ENCODE measurements around the gene IL4I1. TPM values are rescaled to one million over a fixed set of nuclear protein-coding genes. Genes with fewer than 3 reads are reported as not detected.

Gene IL4I1
- total RNA-seq, 1 donor from 2014 or later = 42.3 TPM

GRCh38 chr19:49860336-49861102 lies 36.2 kb downstream of the IL4I1 start:
- DNase-seq (ENCODE audit: low spot score) = no peak
- intact Hi-C loops (cut with micrococcal nuclease) = no loop called here
- H3K4me1 Mint-ChIP-seq (ENCODE audit: low read depth) = peaks cover 4% of the 10 kb centered on the region
- H3K4me3 Mint-ChIP-seq (ENCODE audit: low read depth) = no peak overlapping the region
- H3K27me3 Mint-ChIP-seq (ENCODE audit: low read depth) = no peaks in the 10 kb centered on the region
- H3K36me3 Mint-ChIP-seq (ENCODE audit: low read depth) = peaks cover 52% of the 10 kb centered on the region
- no peaks in the 10 kb centered on the region for H3K9me3 Mint-ChIP-seq
- no peak overlapping the region for H3K27ac Mint-ChIP-seq

GRCh38 chr19:49859682-49860335 lies 36.9 kb downstream of the IL4I1 start:
- Mint-ChIP-seq H3K36me3 (ENCODE audit: low read depth) (peaks cover 50% of the 10 kb centered on the region), H3K27ac (no peak overlapping the region), H3K27me3 (ENCODE audit: low read depth) (no peaks in the 10 kb centered on the region), H3K4me3 (ENCODE audit: low read depth) (no peak overlapping the region), H3K4me1 (ENCODE audit: low read depth) (peaks cover 2% of the 10 kb centered on the region), H3K9me3 (no peaks in the 10 kb centered on the region)
- no peak for DNase-seq (ENCODE audit: low spot score)
- intact Hi-C loops (cut with micrococcal nuclease) = no loop called here

DNA sequence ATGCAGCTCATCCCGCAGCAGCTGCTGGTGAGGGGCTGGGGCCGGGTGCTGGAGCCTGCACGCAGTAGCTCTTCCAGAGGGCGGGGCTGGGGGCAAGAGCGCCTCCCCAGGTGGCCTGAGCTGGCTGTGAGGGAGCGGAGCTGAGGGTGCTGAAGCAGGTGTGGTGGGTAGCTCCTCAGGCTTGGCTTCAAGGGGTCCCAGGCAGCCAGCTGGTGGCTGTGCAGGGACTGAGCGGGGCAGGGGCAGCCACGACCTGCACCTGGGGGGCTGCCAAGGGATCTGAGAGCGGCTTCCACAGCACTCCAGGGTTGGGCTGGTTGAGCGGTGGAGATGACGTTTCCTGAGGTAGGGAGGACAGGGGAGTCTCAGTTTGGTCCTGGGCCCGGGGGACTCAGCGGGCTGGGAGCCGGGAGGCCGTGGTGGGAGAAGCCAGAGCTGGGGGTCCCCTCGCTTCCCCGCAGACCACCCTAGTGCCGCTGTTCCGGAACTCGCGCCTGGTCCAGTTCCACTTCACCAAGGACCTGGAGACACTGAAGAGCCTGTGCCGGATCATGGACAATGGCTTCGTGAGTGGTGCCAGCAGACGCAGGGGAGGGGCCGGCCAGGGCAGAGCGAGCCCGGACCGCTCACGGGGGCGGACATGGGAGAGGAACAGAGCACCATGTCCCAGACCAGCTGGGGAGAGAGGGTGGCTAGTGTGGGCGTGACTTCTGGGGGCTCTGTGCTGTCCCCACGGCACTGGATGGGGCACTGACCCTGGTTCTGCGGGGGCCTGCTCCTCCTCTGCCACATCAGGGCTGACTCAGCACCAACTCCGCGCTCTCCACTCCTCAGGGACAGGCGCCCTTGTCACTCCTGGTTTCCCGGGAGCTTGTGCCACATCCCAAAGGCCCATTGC lies 38.4 kb downstream of the IL4I1 start:
- Mint-ChIP-seq H3K9me3 (no peaks in the 10 kb centered on the region), H3K36me3 (ENCODE audit: low read depth) (peaks cover 37% of the 10 kb centered on the region), H3K27me3 (ENCODE audit: low read depth) (no peaks in the 10 kb centered on the region), H3K4me1 (ENCODE audit: low read depth) (peaks cover 3% of the 10 kb centered on the region), H3K27ac (no peak overlapping the region), H3K4me3 (ENCODE audit: low read depth) (no peak overlapping the region)
- no peak for DNase-seq (ENCODE audit: low spot score)
- intact Hi-C loops (cut with micrococcal nuclease) = no loop called here

DNA sequence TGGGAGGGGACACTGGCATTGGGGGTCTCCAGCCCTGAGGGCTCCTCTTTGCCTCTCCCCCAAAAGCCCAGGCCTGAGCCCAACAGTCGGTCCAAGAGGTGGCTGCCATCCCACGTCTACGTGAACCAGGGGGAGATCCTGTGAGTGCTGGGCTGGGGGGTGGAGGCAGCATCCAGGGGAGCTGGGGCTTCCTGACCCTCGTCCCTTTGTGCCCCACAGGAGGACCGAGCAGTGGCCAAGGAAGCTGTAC lies 38.9 kb downstream of the IL4I1 start:
- intact Hi-C loops (cut with micrococcal nuclease) = no loop called here
- H3K27ac Mint-ChIP-seq = no peak overlapping the region
- peaks cover 36% of the 10 kb centered on the region for H3K36me3 Mint-ChIP-seq (ENCODE audit: low read depth)

DNA sequence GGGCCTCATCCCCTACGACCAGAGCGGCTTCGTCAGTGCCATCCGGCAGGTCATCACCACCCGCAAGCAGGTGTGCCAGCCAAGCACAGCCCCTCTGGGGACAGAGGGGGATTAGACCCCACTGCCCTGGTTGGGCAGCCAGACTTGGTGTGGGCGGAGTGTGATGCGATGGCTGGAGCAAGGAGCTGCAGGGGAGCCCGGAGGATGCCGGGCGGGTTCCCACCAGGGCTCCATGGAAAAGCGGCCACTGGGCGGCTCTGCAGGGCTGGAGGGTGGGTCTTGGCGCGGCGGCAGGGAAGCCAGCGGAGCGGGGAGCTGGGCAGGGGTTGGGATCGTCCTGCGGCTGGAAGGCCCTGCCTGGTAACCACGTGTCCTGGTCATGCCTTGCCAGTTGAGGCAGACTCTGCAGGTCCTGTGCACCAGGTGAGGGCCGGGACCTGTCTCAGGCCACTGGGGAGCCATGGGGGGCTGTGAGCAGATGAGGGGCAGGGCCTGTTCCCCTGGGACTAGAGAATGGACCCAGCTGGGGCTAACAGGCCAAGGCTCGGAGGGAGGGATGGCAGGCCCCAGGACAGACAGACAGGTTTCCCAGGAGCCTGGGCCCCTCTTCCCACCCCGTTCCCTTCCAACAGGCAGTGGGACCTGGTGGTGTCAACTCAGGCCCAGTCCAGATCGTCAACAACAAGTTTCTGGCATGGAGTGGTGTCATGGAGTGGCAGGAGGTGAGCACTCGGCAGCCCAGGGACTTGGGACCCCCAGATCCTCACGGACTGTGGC lies 39.4 kb downstream of the IL4I1 start:
- Mint-ChIP-seq H3K4me1 (ENCODE audit: low read depth) (peaks cover 11% of the 10 kb centered on the region), H3K9me3 (no peaks in the 10 kb centered on the region), H3K27ac (no peak overlapping the region), H3K27me3 (ENCODE audit: low read depth) (no peaks in the 10 kb centered on the region), H3K4me3 (ENCODE audit: low read depth) (no peak overlapping the region), H3K36me3 (ENCODE audit: low read depth) (peaks cover 38% of the 10 kb centered on the region)
- intact Hi-C loops (cut with micrococcal nuclease) = no loop called here
- no peak for DNase-seq (ENCODE audit: low spot score)

More for the DNA sequence above, 38.9 kb downstream of the IL4I1 start:
- no peak for DNase-seq (ENCODE audit: low spot score)
- Mint-ChIP-seq H3K27me3 (ENCODE audit: low read depth) (no peaks in the 10 kb centered on the region), H3K4me3 (ENCODE audit: low read depth) (no peak overlapping the region), H3K9me3 (no peaks in the 10 kb centered on the region), H3K4me1 (ENCODE audit: low read depth) (peaks cover 6% of the 10 kb centered on the region)

DNA sequence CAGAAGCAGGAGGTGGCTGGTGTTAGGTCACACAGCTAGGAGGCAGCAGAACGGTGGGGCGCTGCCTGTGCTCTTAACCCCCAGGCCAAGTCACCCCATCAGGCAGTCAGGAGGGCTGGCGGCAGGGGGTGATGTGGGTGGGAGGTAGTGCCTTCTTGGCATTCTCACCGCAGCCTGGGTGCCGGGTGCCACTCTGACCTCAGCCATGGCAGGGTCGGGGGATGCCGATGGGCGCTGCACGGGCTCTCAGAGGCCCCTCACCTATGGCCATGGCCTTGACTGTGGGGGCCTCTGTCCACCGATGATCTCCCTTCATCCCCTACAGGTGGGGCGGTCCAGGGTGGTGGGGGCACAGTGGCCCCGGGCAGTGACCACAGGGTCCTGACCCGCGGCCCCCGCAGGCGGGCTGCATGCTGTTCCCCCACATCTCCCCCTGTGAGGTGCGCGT lies 40.1 kb downstream of the IL4I1 start:
- DNase-seq (ENCODE audit: low spot score) = no peak
- peaks cover 34% of the 10 kb centered on the region for H3K36me3 Mint-ChIP-seq (ENCODE audit: low read depth)
- intact Hi-C loops (cut with micrococcal nuclease) = no loop called here
- no peak overlapping the region for H3K27ac Mint-ChIP-seq
- H3K9me3 Mint-ChIP-seq = no peaks in the 10 kb centered on the region
- no peaks in the 10 kb centered on the region for H3K27me3 Mint-ChIP-seq (ENCODE audit: low read depth)
- H3K4me1 Mint-ChIP-seq (ENCODE audit: low read depth) = peaks cover 14% of the 10 kb centered on the region
- no peak overlapping the region for H3K4me3 Mint-ChIP-seq (ENCODE audit: low read depth)

DNA sequence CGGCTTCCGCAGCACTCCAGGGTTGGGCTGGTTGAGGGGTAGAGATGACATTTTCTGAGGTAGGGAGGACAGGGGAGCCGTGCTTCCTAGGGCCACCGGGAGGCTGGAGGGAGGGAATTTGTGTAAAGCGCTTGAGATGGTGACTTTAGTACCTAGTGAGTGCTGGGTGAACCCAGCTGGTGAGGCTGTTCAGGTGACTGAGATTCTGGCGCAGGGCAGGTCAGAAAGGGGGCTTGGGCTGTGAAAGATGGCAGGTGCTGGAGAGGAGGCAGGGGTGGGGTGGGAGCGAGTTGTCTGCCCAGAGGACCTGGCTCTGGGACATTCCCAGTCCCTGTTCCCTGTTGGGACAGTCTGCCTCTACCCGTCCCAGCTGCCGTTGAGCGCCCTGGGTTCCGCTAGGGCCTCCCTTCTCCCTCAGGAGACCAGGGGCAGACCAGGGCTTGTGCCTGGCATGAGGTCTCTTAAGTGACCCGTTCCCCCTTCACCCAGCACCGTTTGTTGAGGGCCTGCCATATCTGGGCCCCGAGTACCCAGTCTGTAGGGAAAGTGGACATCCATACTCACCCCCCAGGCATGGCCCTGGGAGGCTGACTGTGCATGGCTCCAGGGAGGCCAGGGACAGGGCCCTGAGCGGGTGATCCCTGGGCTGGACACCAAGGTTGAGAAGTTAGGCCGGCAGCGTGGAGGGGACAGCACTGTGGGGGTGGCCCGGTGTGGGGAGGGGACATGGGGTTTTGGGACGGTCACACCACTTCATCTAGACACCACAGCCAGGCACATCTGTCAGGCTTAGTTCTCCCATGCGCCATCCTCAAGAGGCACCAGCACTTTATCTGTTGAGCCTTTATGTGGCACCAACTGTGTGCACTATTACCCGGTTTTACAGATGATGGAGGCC lies 40.8 kb downstream of the IL4I1 start:
- Mint-ChIP-seq H3K27ac (no peak overlapping the region), H3K36me3 (ENCODE audit: low read depth) (peaks cover 28% of the 10 kb centered on the region), H3K4me3 (ENCODE audit: low read depth) (no peak overlapping the region), H3K9me3 (no peaks in the 10 kb centered on the region), H3K4me1 (ENCODE audit: low read depth) (peaks cover 14% of the 10 kb centered on the region), H3K27me3 (ENCODE audit: low read depth) (no peaks in the 10 kb centered on the region)
- intact Hi-C loops (cut with micrococcal nuclease) = no loop called here
- DNase-seq (ENCODE audit: low spot score) = no peak

DNA sequence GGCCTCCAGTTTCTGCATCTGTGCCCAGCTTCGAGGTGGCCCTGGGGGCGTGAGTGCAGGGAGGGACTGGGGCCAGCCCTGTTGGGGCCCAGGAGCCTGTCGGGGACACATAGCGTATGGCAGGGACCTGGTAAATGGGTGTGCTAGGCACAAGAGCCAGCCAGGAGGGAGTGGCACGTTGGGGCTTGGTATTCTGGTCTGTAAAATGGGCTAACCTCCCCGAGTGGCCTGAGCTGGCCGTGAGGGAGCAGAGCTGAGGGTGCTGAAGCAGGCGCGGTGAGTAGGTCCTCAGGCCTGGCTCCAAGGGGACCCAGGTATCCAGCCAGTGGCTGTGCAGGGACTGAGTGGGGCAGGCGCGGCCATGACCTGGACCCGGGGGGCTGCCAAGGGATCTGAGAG lies 41.4 kb downstream of the IL4I1 start:
- Mint-ChIP-seq H3K9me3 (no peaks in the 10 kb centered on the region), H3K4me3 (ENCODE audit: low read depth) (no peak overlapping the region), H3K4me1 (ENCODE audit: low read depth) (peaks cover 14% of the 10 kb centered on the region), H3K36me3 (ENCODE audit: low read depth) (peaks cover 22% of the 10 kb centered on the region), H3K27ac (no peak overlapping the region), H3K27me3 (ENCODE audit: low read depth) (no peaks in the 10 kb centered on the region)
- DNase-seq (ENCODE audit: low spot score) = no peak
- intact Hi-C loops (cut with micrococcal nuclease) = no loop called here

DNA sequence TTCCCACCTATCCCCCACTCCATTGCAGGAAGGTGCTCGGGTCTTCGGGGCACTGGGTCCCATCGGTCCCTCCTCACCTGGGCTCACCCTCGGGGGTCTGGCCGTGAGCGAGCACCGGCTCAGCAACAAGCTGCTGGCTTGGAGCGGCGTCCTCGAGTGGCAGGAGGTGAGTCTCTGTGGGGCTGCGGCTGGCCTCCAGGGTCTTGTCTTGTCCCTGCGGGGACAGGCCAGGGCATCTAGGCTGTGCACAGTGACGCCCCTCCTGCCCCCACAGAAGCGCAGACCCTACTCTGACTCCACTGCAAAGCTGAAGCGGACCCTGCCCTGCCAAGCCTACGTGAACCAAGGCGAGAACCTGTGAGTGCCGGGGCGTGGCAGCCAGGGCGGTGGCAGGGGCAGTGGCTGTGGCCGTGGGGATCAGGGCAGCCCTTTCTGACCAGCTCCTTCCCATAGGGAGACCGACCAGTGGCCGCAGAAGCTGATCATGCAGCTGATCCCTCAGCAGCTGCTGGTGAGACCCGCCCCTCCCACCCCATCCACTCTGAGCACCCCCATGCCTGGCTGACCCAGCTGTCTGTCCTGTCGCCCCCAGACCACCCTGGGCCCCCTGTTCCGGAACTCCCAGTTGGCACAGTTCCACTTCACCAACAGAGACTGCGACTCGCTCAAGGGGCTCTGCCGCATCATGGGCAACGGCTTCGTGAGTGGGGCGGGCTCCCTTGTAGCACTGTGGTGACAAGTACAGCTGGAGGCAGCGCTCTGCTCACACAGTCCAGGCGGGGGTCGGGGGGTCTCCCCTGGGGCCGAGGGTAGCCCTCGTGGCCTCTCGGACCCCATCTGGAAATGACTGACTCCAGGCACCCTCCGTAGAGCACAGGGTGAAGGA lies 42.1 kb downstream of the IL4I1 start:
- no peak overlapping the region for H3K4me3 Mint-ChIP-seq (ENCODE audit: low read depth)
- no peak for DNase-seq (ENCODE audit: low spot score)
- H3K9me3 Mint-ChIP-seq = no peaks in the 10 kb centered on the region
- no peak overlapping the region for H3K27ac Mint-ChIP-seq
- no peaks in the 10 kb centered on the region for H3K27me3 Mint-ChIP-seq (ENCODE audit: low read depth)
- intact Hi-C loops (cut with micrococcal nuclease) = no loop called here
- H3K4me1 Mint-ChIP-seq (ENCODE audit: low read depth) = peaks cover 21% of the 10 kb centered on the region
- H3K36me3 Mint-ChIP-seq (ENCODE audit: low read depth) = peaks cover 23% of the 10 kb centered on the region

GRCh38 chr19:49853852-49854377 lies 42.8 kb downstream of the IL4I1 start:
- H3K27me3 Mint-ChIP-seq (ENCODE audit: low read depth) = no peaks in the 10 kb centered on the region

DNA sequence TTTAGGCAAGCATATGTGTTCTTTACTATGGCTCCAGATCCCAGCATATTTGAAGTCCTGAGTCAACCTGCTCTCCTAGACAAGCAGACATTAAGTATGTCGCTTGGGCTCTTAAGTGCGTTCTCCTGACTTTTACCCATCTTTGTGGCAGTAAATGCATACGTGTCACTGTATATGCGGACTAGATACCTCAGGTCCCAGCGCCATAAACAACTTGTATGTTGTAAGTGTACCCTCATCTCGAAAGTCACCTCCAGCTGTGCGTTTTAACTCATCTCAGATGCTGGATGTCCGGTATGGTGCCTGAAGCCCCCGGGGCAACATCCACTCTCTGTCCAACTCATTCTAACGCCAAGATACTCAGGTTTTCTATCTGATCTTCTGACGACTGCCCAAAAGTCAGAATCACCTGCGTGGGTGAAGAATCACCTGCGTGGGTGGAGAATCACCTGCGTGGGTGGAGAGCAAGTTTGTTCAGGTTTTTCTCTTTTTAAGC lies 44.0 kb downstream of the IL4I1 start:
- Mint-ChIP-seq H3K27me3 (ENCODE audit: low read depth) (no peaks in the 10 kb centered on the region), H3K27ac (peak overlapping the region; percentile 67), H3K4me1 (ENCODE audit: low read depth) (peaks cover 36% of the 10 kb centered on the region), H3K4me3 (ENCODE audit: low read depth) (peak overlapping the region; percentile 78), H3K36me3 (ENCODE audit: low read depth) (peaks cover 28% of the 10 kb centered on the region), H3K9me3 (peaks cover 5% of the 10 kb centered on the region)
- DNase-seq (ENCODE audit: low spot score) = no peak
- intact Hi-C loops (cut with micrococcal nuclease) = no loop called here

More at GRCh38 chr19:49853852-49854377, 42.8 kb downstream of the IL4I1 start:
- peaks cover 4% of the 10 kb centered on the region for H3K9me3 Mint-ChIP-seq
- H3K36me3 Mint-ChIP-seq (ENCODE audit: low read depth) = peaks cover 27% of the 10 kb centered on the region
- intact Hi-C loops (cut with micrococcal nuclease) = no loop called here
- H3K4me3 Mint-ChIP-seq (ENCODE audit: low read depth) = peak overlapping the region; percentile 52
- H3K4me1 Mint-ChIP-seq (ENCODE audit: low read depth) = peaks cover 25% of the 10 kb centered on the region
- H3K27ac Mint-ChIP-seq = no peak overlapping the region
- DNase-seq (ENCODE audit: low spot score) = no peak

Measured in activated T-helper 2 cell treated with anti-CD3 and anti-CD28 coated beads, Interferon-gamma antibody, Interleukin-2, Interleukin-4, amounts not matched to agents 10 μg/mL and 5 μg/mL and 100 μg/mL, durations not matched to agents 14 hours and 24 hours and 36 hours (primary cell).